SJSA1 (cell line): ENCODE data around the gene STRAP. TPM values are rescaled to one million over a fixed set of nuclear protein-coding genes. Genes with fewer than 3 reads are reported as not detected.
"Not testable (repeated sequence)": the region's sequence is repeated elsewhere in the genome, so short reads cannot be mapped to it uniquely, and the experiment has no call there.

Source experiments
- DNase-seq, 2 experiments: peaks; one replicate each; pipeline ENCODE4 v3.0.0-alpha.2; 2015 to 2020; ENCODE audit warnings: low spot score in 2 of 2, low read depth in 1 of 2
- H3K27ac ChIP-seq: fragments of 250-450 bp; sonication (Bioruptor Pico); 2 replicates; pipeline ENCODE4 v1.5.1; 2020; ENCODE audit warnings: mild to moderate bottlenecking, moderate library complexity
- H3K27me3 ChIP-seq: fragments of 250-450 bp; sonication (Bioruptor Pico); replicated peaks from 2 replicates; pipeline ENCODE4 v1.5.1; 2020; ENCODE audit warnings: mild to moderate bottlenecking, moderate library complexity
- H3K36me3 ChIP-seq: fragments of 250-450 bp; sonication (Bioruptor Pico); 2 replicates; pipeline ENCODE4 v1.5.1; 2020; ENCODE audit warnings: mild to moderate bottlenecking
- H3K4me1 ChIP-seq: fragments of 250-450 bp; sonication (Bioruptor Pico); replicated peaks from 2 replicates; pipeline ENCODE4 v1.6.1; 2021; ENCODE audit warnings: mild to moderate bottlenecking
- H3K4me3 ChIP-seq: fragments of 250-450 bp; sonication (Bioruptor Pico); 2 replicates; pipeline ENCODE4 v1.5.1; 2020; ENCODE audit warnings: mild to moderate bottlenecking
- H3K9me3 ChIP-seq: fragments of 250-450 bp; sonication (Bioruptor Pico); replicated peaks from 2 replicates; pipeline ENCODE4 v1.5.1; 2020; ENCODE audit warnings: mild to moderate bottlenecking
- total RNA-seq: library from RNA; depleted of rRNA; stranded (reverse); fragments of >200 nt; shearing (Covaris generic); gene quantifications from 2 replicates; pipeline ENCODE4 v1.2.3, GENCODE V29; 2014

The STRAP gene
- total RNA-seq, 1 experiment from 2014 or later = 92.1 TPM

- not testable (repeated sequence) for DNase-seq, H3K27me3 ChIP-seq, H3K4me1 ChIP-seq, H3K4me3 ChIP-seq, H3K9me3 ChIP-seq, H3K36me3 ChIP-seq, H3K27ac ChIP-seq
Measured at GRCh38 chr12:15914131-15914530, 31.9 kb downstream of the STRAP start.

- H3K27ac ChIP-seq = no peak overlapping the region
- no peaks in the 10 kb centered on the region for H3K9me3 ChIP-seq
- no peak for DNase-seq
- no peak overlapping the region for H3K4me3 ChIP-seq
- no peaks in the 10 kb centered on the region for H3K27me3 ChIP-seq
- H3K4me1 ChIP-seq = no peaks in the 10 kb centered on the region
- H3K36me3 ChIP-seq = no peaks in the 10 kb centered on the region
Measured at GRCh38 chr12:15918066-15918465, 35.9 kb downstream of the STRAP start.

GRCh38 chr12:15919418-15919817 lies 37.2 kb downstream of the STRAP start:
- DNase-seq = no peak
- Histone ChIP-seq H3K9me3 (no peaks in the 10 kb centered on the region), H3K36me3 (no peaks in the 10 kb centered on the region), H3K27me3 (no peaks in the 10 kb centered on the region), H3K4me1 (no peaks in the 10 kb centered on the region), H3K4me3 (no peak overlapping the region), H3K27ac (no peak overlapping the region)

- H3K4me1 ChIP-seq = peaks cover 11% of the 10 kb centered on the region
- H3K27me3 ChIP-seq = no peaks in the 10 kb centered on the region
- H3K36me3 ChIP-seq = no peaks in the 10 kb centered on the region
- H3K4me3 ChIP-seq = no peak overlapping the region
- no peaks in the 10 kb centered on the region for H3K9me3 ChIP-seq
- H3K27ac ChIP-seq = no peak overlapping the region
- DNase-seq = no peak
Measured at GRCh38 chr12:15924956-15925355, 42.8 kb downstream of the STRAP start.

- H3K36me3 ChIP-seq = no peaks in the 10 kb centered on the region
- H3K9me3 ChIP-seq = no peaks in the 10 kb centered on the region
- H3K4me3 ChIP-seq = no peak overlapping the region
- peaks cover 11% of the 10 kb centered on the region for H3K4me1 ChIP-seq
- DNase-seq = peak; percentile 14 to 47
- no peaks in the 10 kb centered on the region for H3K27me3 ChIP-seq
- H3K27ac ChIP-seq = no peak overlapping the region
Measured at GRCh38 chr12:15928346-15928745, 46.2 kb downstream of the STRAP start.

GRCh38 chr12:15928870-15929571 lies 46.8 kb downstream of the STRAP start:
- Histone ChIP-seq H3K27me3 (no peaks in the 10 kb centered on the region), H3K4me1 (peaks cover 11% of the 10 kb centered on the region), H3K27ac (no peak overlapping the region), H3K4me3 (no peak overlapping the region), H3K36me3 (no peaks in the 10 kb centered on the region), H3K9me3 (no peaks in the 10 kb centered on the region; the same call in 1 of the 2 replicates)
- DNase-seq = no peak

GRCh38 chr12:15931590-15932053 lies 49.4 kb downstream of the STRAP start:
- Histone ChIP-seq H3K9me3 (no peaks in the 10 kb centered on the region; the same call in 1 of the 2 replicates), H3K4me3 (no peak overlapping the region), H3K27me3 (no peaks in the 10 kb centered on the region), H3K36me3 (no peaks in the 10 kb centered on the region), H3K27ac (no peak overlapping the region), H3K4me1 (peaks cover 11% of the 10 kb centered on the region)
- no peak for DNase-seq

GRCh38 chr12:15932327-15932726 lies 50.1 kb downstream of the STRAP start:
- Histone ChIP-seq H3K27me3 (no peaks in the 10 kb centered on the region), H3K4me1 (peaks cover 11% of the 10 kb centered on the region), H3K36me3 (no peaks in the 10 kb centered on the region), H3K9me3 (no peaks in the 10 kb centered on the region; the same call in 1 of the 2 replicates), H3K27ac (no peak overlapping the region), H3K4me3 (no peak overlapping the region)
- DNase-seq = no peak

- Histone ChIP-seq H3K27ac (no peak overlapping the region), H3K9me3 (no peaks in the 10 kb centered on the region; the same call in 1 of the 2 replicates), H3K27me3 (no peaks in the 10 kb centered on the region), H3K4me1 (peaks cover 10% of the 10 kb centered on the region), H3K4me3 (no peak overlapping the region), H3K36me3 (no peaks in the 10 kb centered on the region)
- no peak for DNase-seq
Measured at GRCh38 chr12:15932971-15933370, 50.8 kb downstream of the STRAP start.

- peaks cover 2% of the 10 kb centered on the region for H3K4me1 ChIP-seq
- no peaks in the 10 kb centered on the region; the same call in 1 of the 2 replicates for H3K9me3 ChIP-seq
- H3K4me3 ChIP-seq = no peak overlapping the region
- H3K36me3 ChIP-seq = no peaks in the 10 kb centered on the region
- no peak for DNase-seq
- no peak overlapping the region for H3K27ac ChIP-seq
- H3K27me3 ChIP-seq = no peaks in the 10 kb centered on the region
Measured at GRCh38 chr12:15933751-15934150, 51.6 kb downstream of the STRAP start.

- H3K9me3 ChIP-seq = no peaks in the 10 kb centered on the region; the same call in 1 of the 2 replicates
- no peaks in the 10 kb centered on the region; the same call in 1 of the 2 replicates for H3K36me3 ChIP-seq
- DNase-seq = no peak
- no peaks in the 10 kb centered on the region for H3K27me3 ChIP-seq
- no peak overlapping the region for H3K4me3 ChIP-seq
- no peak overlapping the region for H3K27ac ChIP-seq
- peaks cover 5% of the 10 kb centered on the region; the same call in 1 of the 2 replicates for H3K4me1 ChIP-seq
Measured at GRCh38 chr12:15936751-15937150, 54.6 kb downstream of the STRAP start.

- no peak overlapping the region for H3K27ac ChIP-seq
- H3K27me3 ChIP-seq = no peaks in the 10 kb centered on the region
- H3K4me3 ChIP-seq = no peak overlapping the region
- peaks cover 13% of the 10 kb centered on the region for H3K4me1 ChIP-seq
- no peaks in the 10 kb centered on the region; the same call in 1 of the 2 replicates for H3K9me3 ChIP-seq
- no peak for DNase-seq
- H3K36me3 ChIP-seq = no peaks in the 10 kb centered on the region; the same call in 1 of the 2 replicates
Measured at GRCh38 chr12:15937902-15938301, 55.7 kb downstream of the STRAP start.

- no peak for DNase-seq
- Histone ChIP-seq H3K4me1 (peaks cover 13% of the 10 kb centered on the region), H3K4me3 (no peak overlapping the region), H3K9me3 (no peaks in the 10 kb centered on the region; the same call in 1 of the 2 replicates), H3K27ac (no peak overlapping the region), H3K36me3 (no peaks in the 10 kb centered on the region; the same call in 1 of the 2 replicates), H3K27me3 (no peaks in the 10 kb centered on the region)
Measured at GRCh38 chr12:15939111-15939510, 56.9 kb downstream of the STRAP start.

- DNase-seq = no peak
- H3K4me3 ChIP-seq = no peak overlapping the region
- peaks cover 13% of the 10 kb centered on the region for H3K4me1 ChIP-seq
- H3K9me3 ChIP-seq = no peaks in the 10 kb centered on the region; the same call in 1 of the 2 replicates
- no peaks in the 10 kb centered on the region for H3K27me3 ChIP-seq
- H3K27ac ChIP-seq = no peak overlapping the region
- no peaks in the 10 kb centered on the region; the same call in 1 of the 2 replicates for H3K36me3 ChIP-seq
Measured at GRCh38 chr12:15942475-15942874, 60.3 kb downstream of the STRAP start.
